22Rv1 (cell line): ENCODE results near the gene PLIN5.

Source experiments
- ZFX ChIP-seq: fragments of 450-650 bp; IDR thresholded peaks from 2 replicates; pipeline ENCODE4 v1.6.1; 2017; ENCODE audit warnings: antibody characterized with exemption, borderline replicate concordance
- TF ChIP-seq, protein P1 (sequence below): fragments of 450-650 bp; IDR thresholded peaks from 2 replicates; pipeline ENCODE4 v1.5.1; 2017; ENCODE audit warnings: mild to moderate bottlenecking

- TF ChIP-seq, protein P1, sequence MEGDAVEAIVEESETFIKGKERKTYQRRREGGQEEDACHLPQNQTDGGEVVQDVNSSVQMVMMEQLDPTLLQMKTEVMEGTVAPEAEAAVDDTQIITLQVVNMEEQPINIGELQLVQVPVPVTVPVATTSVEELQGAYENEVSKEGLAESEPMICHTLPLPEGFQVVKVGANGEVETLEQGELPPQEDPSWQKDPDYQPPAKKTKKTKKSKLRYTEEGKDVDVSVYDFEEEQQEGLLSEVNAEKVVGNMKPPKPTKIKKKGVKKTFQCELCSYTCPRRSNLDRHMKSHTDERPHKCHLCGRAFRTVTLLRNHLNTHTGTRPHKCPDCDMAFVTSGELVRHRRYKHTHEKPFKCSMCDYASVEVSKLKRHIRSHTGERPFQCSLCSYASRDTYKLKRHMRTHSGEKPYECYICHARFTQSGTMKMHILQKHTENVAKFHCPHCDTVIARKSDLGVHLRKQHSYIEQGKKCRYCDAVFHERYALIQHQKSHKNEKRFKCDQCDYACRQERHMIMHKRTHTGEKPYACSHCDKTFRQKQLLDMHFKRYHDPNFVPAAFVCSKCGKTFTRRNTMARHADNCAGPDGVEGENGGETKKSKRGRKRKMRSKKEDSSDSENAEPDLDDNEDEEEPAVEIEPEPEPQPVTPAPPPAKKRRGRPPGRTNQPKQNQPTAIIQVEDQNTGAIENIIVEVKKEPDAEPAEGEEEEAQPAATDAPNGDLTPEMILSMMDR: no peak
- TF ChIP-seq ZFX: no peak
Observed at GRCh38 chr19:4550018-4550417, 15.0 kb upstream of the PLIN5 start.
